Memory B cell (primary cell): ENCODE results near the gene SGK1.

Experiments used
- ATAC-seq: fragments of 150-1000 bp; cut with Tn5 transposase; 2 replicates; pipeline ENCODE4 v1.10.0; 2021; ENCODE audit warnings: low read depth, mild to moderate bottlenecking, moderate library complexity
- DNase-seq, 2 donors: peaks; one replicate each; pipeline ENCODE4 v3.0.0; 2022; ENCODE audit warnings: low spot score in 2 of 2
- H3K27ac Mint-ChIP-seq: one replicate; pipeline ENCODE4 v1.8.0; 2022; ENCODE audit warnings: mild to moderate bottlenecking, moderate library complexity, mixed read lengths
- H3K27me3 Mint-ChIP-seq: one replicate; pipeline ENCODE4 v1.8.0; 2022; ENCODE audit warnings: mixed read lengths
- H3K36me3 Mint-ChIP-seq: one replicate; pipeline ENCODE4 v1.8.0; 2022; ENCODE audit warnings: mild to moderate bottlenecking, mixed read lengths
- H3K4me1 Mint-ChIP-seq: one replicate; pipeline ENCODE4 v1.8.0; 2022; ENCODE audit warnings: mixed read lengths
- H3K4me3 Mint-ChIP-seq: one replicate; pipeline ENCODE4 v1.8.0; 2022; ENCODE audit warnings: mild to moderate bottlenecking, moderate library complexity, mixed read lengths
- H3K9me3 Mint-ChIP-seq: one replicate; pipeline ENCODE4 v1.8.0; 2022; ENCODE audit warnings: mixed read lengths

The SGK1 gene

GRCh38 chr6:134172020-134172705, 145.7 kb downstream of the SGK1 start:
- ATAC-seq (no peak), DNase-seq (no peak)
- H3K27me3 Mint-ChIP-seq: peaks cover 1% of the 10 kb centered on the region
- H3K4me3 Mint-ChIP-seq: no peak overlapping the region
- no peaks in the 10 kb centered on the region for H3K9me3 Mint-ChIP-seq
- peaks cover 11% of the 10 kb centered on the region for H3K36me3 Mint-ChIP-seq
- no peak overlapping the region for H3K27ac Mint-ChIP-seq
- H3K4me1 Mint-ChIP-seq: peaks cover 25% of the 10 kb centered on the region

- peaks cover 25% of the 10 kb centered on the region for H3K4me1 Mint-ChIP-seq
- H3K4me3 Mint-ChIP-seq: no peak overlapping the region
- ATAC-seq: no peak
- H3K36me3 Mint-ChIP-seq: peaks cover 11% of the 10 kb centered on the region
- no peaks in the 10 kb centered on the region for H3K9me3 Mint-ChIP-seq
- no peak for DNase-seq
- no peak overlapping the region for H3K27ac Mint-ChIP-seq
- peaks cover 1% of the 10 kb centered on the region for H3K27me3 Mint-ChIP-seq
Observed at GRCh38 chr6:134171517-134171916, 146.4 kb downstream of the SGK1 start.

- peaks cover 11% of the 10 kb centered on the region for H3K36me3 Mint-ChIP-seq
- peaks cover 22% of the 10 kb centered on the region for H3K4me1 Mint-ChIP-seq
- H3K9me3 Mint-ChIP-seq: no peaks in the 10 kb centered on the region
- no peak overlapping the region for H3K4me3 Mint-ChIP-seq
- ATAC-seq: no peak
- peaks cover 1% of the 10 kb centered on the region for H3K27me3 Mint-ChIP-seq
- H3K27ac Mint-ChIP-seq: no peak overlapping the region
- no peak for DNase-seq
Observed at GRCh38 chr6:134170844-134171243, 147.1 kb downstream of the SGK1 start.

GRCh38 chr6:134169871-134170486, 147.9 kb downstream of the SGK1 start:
- H3K4me3 Mint-ChIP-seq: no peak overlapping the region
- no peak for DNase-seq

GRCh38 chr6:134168590-134169208, 149.2 kb downstream of the SGK1 start:
- Mint-ChIP-seq H3K9me3 (no peaks in the 10 kb centered on the region), H3K4me1 (peaks cover 11% of the 10 kb centered on the region), H3K27me3 (no peaks in the 10 kb centered on the region), H3K36me3 (peaks cover 11% of the 10 kb centered on the region), H3K4me3 (no peak overlapping the region), H3K27ac (no peak overlapping the region)
- ATAC-seq (no peak), DNase-seq (no peak)

More at GRCh38 chr6:134169871-134170486, 147.9 kb downstream of the SGK1 start:
- Mint-ChIP-seq H3K36me3 (peaks cover 11% of the 10 kb centered on the region), H3K27ac (peak overlapping the region; percentile 43), H3K27me3 (no peaks in the 10 kb centered on the region), H3K4me1 (peaks cover 19% of the 10 kb centered on the region), H3K9me3 (no peaks in the 10 kb centered on the region)
- no peak for ATAC-seq

GRCh38 chr6:134166511-134167261, 151.2 kb downstream of the SGK1 start:
- Mint-ChIP-seq H3K4me1 (peaks cover 11% of the 10 kb centered on the region), H3K4me3 (no peak overlapping the region), H3K27ac (no peak overlapping the region), H3K9me3 (no peaks in the 10 kb centered on the region), H3K27me3 (no peaks in the 10 kb centered on the region), H3K36me3 (peaks cover 11% of the 10 kb centered on the region)
- DNase-seq (no peak), ATAC-seq (no peak)

GRCh38 chr6:134165561-134166201, 152.2 kb downstream of the SGK1 start:
- Mint-ChIP-seq H3K27ac (no peak overlapping the region), H3K4me3 (no peak overlapping the region), H3K36me3 (peaks cover 11% of the 10 kb centered on the region), H3K27me3 (no peaks in the 10 kb centered on the region), H3K9me3 (no peaks in the 10 kb centered on the region), H3K4me1 (peaks cover 6% of the 10 kb centered on the region)
- ATAC-seq (no peak), DNase-seq (no peak)

GRCh38 chr6:134164300-134164699, 153.6 kb downstream of the SGK1 start:
- DNase-seq (no peak), ATAC-seq (no peak)
- H3K27ac Mint-ChIP-seq: no peak overlapping the region
- no peaks in the 10 kb centered on the region for H3K27me3 Mint-ChIP-seq
- H3K4me3 Mint-ChIP-seq: no peak overlapping the region
- no peaks in the 10 kb centered on the region for H3K9me3 Mint-ChIP-seq
- H3K36me3 Mint-ChIP-seq: peaks cover 5% of the 10 kb centered on the region
- no peaks in the 10 kb centered on the region for H3K4me1 Mint-ChIP-seq

GRCh38 chr6:134162932-134163331, 155.0 kb downstream of the SGK1 start:
- no peak overlapping the region for H3K4me3 Mint-ChIP-seq
- H3K9me3 Mint-ChIP-seq: no peaks in the 10 kb centered on the region
- H3K4me1 Mint-ChIP-seq: no peaks in the 10 kb centered on the region
- no peak for DNase-seq
- peaks cover 3% of the 10 kb centered on the region for H3K36me3 Mint-ChIP-seq
- H3K27ac Mint-ChIP-seq: no peak overlapping the region
- ATAC-seq: no peak
- no peaks in the 10 kb centered on the region for H3K27me3 Mint-ChIP-seq

- H3K9me3 Mint-ChIP-seq: no peaks in the 10 kb centered on the region
- no peaks in the 10 kb centered on the region for H3K36me3 Mint-ChIP-seq
- no peak overlapping the region for H3K27ac Mint-ChIP-seq
- no peaks in the 10 kb centered on the region for H3K27me3 Mint-ChIP-seq
- no peaks in the 10 kb centered on the region for H3K4me1 Mint-ChIP-seq
- DNase-seq: no peak
- H3K4me3 Mint-ChIP-seq: no peak overlapping the region
- no peak for ATAC-seq
Observed at GRCh38 chr6:134161041-134161440, 156.9 kb downstream of the SGK1 start.

GRCh38 chr6:134152767-134153485, 165.0 kb downstream of the SGK1 start:
- ATAC-seq (no peak), DNase-seq (no peak)
- Mint-ChIP-seq H3K9me3 (no peaks in the 10 kb centered on the region), H3K27ac (no peak overlapping the region), H3K4me1 (no peaks in the 10 kb centered on the region), H3K27me3 (peaks cover 2% of the 10 kb centered on the region), H3K4me3 (no peak overlapping the region), H3K36me3 (no peaks in the 10 kb centered on the region)

GRCh38 chr6:134148566-134148965, 169.3 kb downstream of the SGK1 start:
- Mint-ChIP-seq H3K27me3 (peaks cover 2% of the 10 kb centered on the region), H3K36me3 (no peaks in the 10 kb centered on the region), H3K9me3 (no peaks in the 10 kb centered on the region), H3K27ac (no peak overlapping the region), H3K4me1 (peaks cover 2% of the 10 kb centered on the region), H3K4me3 (no peak overlapping the region)
- ATAC-seq (no peak), DNase-seq (no peak)

- Mint-ChIP-seq H3K27ac (no peak overlapping the region), H3K9me3 (no peaks in the 10 kb centered on the region), H3K27me3 (peaks cover 2% of the 10 kb centered on the region), H3K4me3 (no peak overlapping the region), H3K36me3 (no peaks in the 10 kb centered on the region), H3K4me1 (peaks cover 2% of the 10 kb centered on the region)
- DNase-seq (no peak), ATAC-seq (no peak)
Observed at GRCh38 chr6:134147034-134147533, 170.8 kb downstream of the SGK1 start.
